HCT116 (cell line): ENCODE measurements around the gene OMP. TPM values are rescaled to one million over a fixed set of nuclear protein-coding genes. Genes with fewer than 3 reads are reported as not detected.

ENCODE experiments used
- ATAC-seq: fragments of 200-7000 bp; cut with Tn5 transposase; 2 replicates; pipeline ENCODE4 v1.9.1; 2020; ENCODE audit warnings: mild to moderate bottlenecking, moderate library complexity
- BruUV-seq: library from RNA; stranded (reverse); fragments of 400-500 nt; replicated peaks from 2 replicates; lab custom pipeline; 2021; lab: Mats Ljungman, UMichigan
- CTCF ChIA-PET: fragments of 300-600 bp; sonication (Branson Sonifier 250); formaldehyde crosslinking; loops from one replicate; lab custom pipeline; 2021; ENCODE audit warnings: antibody characterized with exemption; lab: Charles Lee
- POLR2A ChIA-PET: fragments of 300-600, 350-600 bp; sonication (Branson Sonifier 250); formaldehyde crosslinking; loops from one replicate; lab custom pipeline; 2021; ENCODE audit warnings: antibody characterized with exemption; lab: Charles Lee
- RAD21 ChIA-PET, 2 experiments: fragments of 300-600 bp; sonication (Branson Sonifier 250); formaldehyde crosslinking; loops; one replicate each; lab custom pipeline; 2023; ENCODE audit warnings: low total read pairs in 2 of 2; ENCODE audit not compliant: uncharacterized antibody in 2 of 2, unreplicated experiment in 2 of 2, low non-redundant PET in 1 of 2; lab: Charles Lee
- DNase-seq: peaks from one replicate; pipeline ENCODE4 v3.0.0-alpha.2; 2010; ENCODE audit warnings: low read depth, low spot score
- H2AFZ ChIP-seq: fragments of 200-600 bp; shearing (Covaris generic), sonication (generic); 2 replicates; pipeline ENCODE4 v1.6.1; 2017; ENCODE audit warnings: low read depth, mixed run types, mixed read lengths, antibody characterized with exemption, low read length; ENCODE audit not compliant: poor library complexity, severe bottlenecking
- H3K27ac ChIP-seq: 2 replicates; pipeline ENCODE4 v1.5.1; 2012; ENCODE audit warnings: low read depth, low read length
- H3K27me3 ChIP-seq: fragments of 200-600 bp; sonication (generic); 2 replicates; pipeline ENCODE4 v1.6.1; 2016; ENCODE audit warnings: mixed run types, low read length, mixed read lengths; ENCODE audit not compliant: insufficient read depth
- H3K36me3 ChIP-seq, 2 experiments: fragments of 200-500 bp in 1 of 2; fragments of 200-600 bp in 1 of 2; sonication (Bioruptor generic) in 1 of 2; sonication (generic) in 1 of 2; 2 replicates each; pipeline versions ENCODE4 v1.5.1 to v1.6.1; 2014 to 2016; ENCODE audit warnings: low read length in 2 of 2, inconsistent platforms in 1 of 2, mixed read lengths in 1 of 2, mixed run types in 1 of 2; ENCODE audit not compliant: insufficient read depth in 2 of 2, control insufficient read depth in 1 of 2
- H3K4me1 ChIP-seq, 2 experiments: fragments of 200-600 bp in 1 of 2; sonication (generic) in 1 of 2; 2 replicates each; pipeline versions ENCODE4 v1.5.1 to v1.6.1; 2012 to 2017; ENCODE audit warnings: low read length in 2 of 2, inconsistent platforms in 1 of 2, mild to moderate bottlenecking in 1 of 2, mixed read lengths in 1 of 2, mixed run types in 1 of 2, moderate library complexity in 1 of 2; ENCODE audit not compliant: insufficient read depth in 2 of 2, control insufficient read depth in 1 of 2
- H3K4me2 ChIP-seq: fragments of 200-600 bp; sonication (generic); 2 replicates; pipeline ENCODE4 v1.6.1; 2017; ENCODE audit warnings: mixed run types, low read length, mixed read lengths
- H3K4me3 ChIP-seq, 2 experiments: fragments of 200-600 bp in 1 of 2; sonication (generic) in 1 of 2; replicated peaks in 1 of 2; 2 replicates each; pipeline ENCODE4 v1.5.1; 2011 to 2016; ENCODE audit warnings: low read length in 2 of 2, control low read depth in 1 of 2, low read depth in 1 of 2, mild to moderate bottlenecking in 1 of 2, mixed read lengths in 1 of 2, mixed run types in 1 of 2
- H3K79me2 ChIP-seq: fragments of 200-600 bp; sonication (generic); 2 replicates; pipeline ENCODE4 v1.6.1; 2017; ENCODE audit warnings: mild to moderate bottlenecking, mixed run types, low read length, moderate library complexity, mixed read lengths; ENCODE audit not compliant: insufficient read depth
- H3K9ac ChIP-seq: fragments of 200-600 bp; sonication (generic); 2 replicates; pipeline ENCODE4 v1.6.1; 2016; ENCODE audit warnings: low read length, mixed read lengths
- H3K9me2 ChIP-seq: fragments of 200-600 bp; sonication (generic), shearing (Covaris generic); 2 replicates; pipeline ENCODE4 v1.6.1; 2017; ENCODE audit warnings: mixed run types, mild to moderate bottlenecking, moderate library complexity; ENCODE audit not compliant: insufficient read depth
- H3K9me3 ChIP-seq, 2 experiments: fragments of 200-500 bp in 1 of 2; fragments of 200-600 bp in 1 of 2; sonication (Bioruptor generic) in 1 of 2; sonication (generic) in 1 of 2; 2 replicates each; pipeline ENCODE4 v1.6.1; 2014 to 2017; ENCODE audit warnings: low read length in 2 of 2, mixed read lengths in 2 of 2, inconsistent platforms in 1 of 2, low read depth in 1 of 2, mild to moderate bottlenecking in 1 of 2, mixed run types in 1 of 2, moderate library complexity in 1 of 2; ENCODE audit not compliant: control insufficient read depth in 1 of 2, insufficient read depth in 1 of 2
- H4K20me1 ChIP-seq: fragments of 200-600 bp; sonication (generic), shearing (Covaris generic); 2 replicates; pipeline ENCODE4 v1.6.1; 2017; ENCODE audit warnings: mixed run types, mild to moderate bottlenecking, moderate library complexity; ENCODE audit not compliant: insufficient read depth
- ATF3 ChIP-seq: IDR thresholded peaks from 2 replicates; pipeline ENCODE4 v1.6.1; 2012
- CEBPB ChIP-seq: IDR thresholded peaks from 2 replicates; pipeline ENCODE4 v1.6.1; 2012; ENCODE audit warnings: low read depth
- EGR1 ChIP-seq: IDR thresholded peaks from 2 replicates; pipeline ENCODE4 v1.6.1; 2012; ENCODE audit warnings: low read depth
- EZH2phosphoT487 ChIP-seq: fragments of 200-600 bp; IDR thresholded peaks from 2 replicates; pipeline ENCODE4 v1.6.1; 2018; ENCODE audit warnings: antibody characterized with exemption, borderline replicate concordance
- FOSL1 ChIP-seq: IDR thresholded peaks from 2 replicates; pipeline ENCODE4 v1.6.1; 2012; ENCODE audit warnings: low read depth
- MAX ChIP-seq: IDR thresholded peaks from 2 replicates; pipeline ENCODE4 v1.6.1; 2012
- POLR2A ChIP-seq: IDR thresholded peaks from 2 replicates; pipeline ENCODE4 v1.7.0; 2011; ENCODE audit warnings: borderline replicate concordance; ENCODE audit not compliant: insufficient read depth, insufficient read length; ENCODE audit errors: extremely low read depth
- POLR2AphosphoS5 ChIP-seq: IDR thresholded peaks from 2 replicates; pipeline ENCODE4 v1.6.1; 2011; ENCODE audit warnings: mild to moderate bottlenecking, low read depth, low read length, moderate library complexity
- RAD21 ChIP-seq: IDR thresholded peaks from 2 replicates; pipeline ENCODE4 v1.6.1; 2012; ENCODE audit warnings: low read depth, mild to moderate bottlenecking
- REST ChIP-seq: IDR thresholded peaks from 2 replicates; pipeline ENCODE4 v1.6.1; 2012; ENCODE audit warnings: low read depth
- SIN3A ChIP-seq: IDR thresholded peaks from 2 replicates; pipeline ENCODE4 v1.6.1; 2012; ENCODE audit warnings: low read depth
- SP1 ChIP-seq: IDR thresholded peaks from 2 replicates; pipeline ENCODE4 v1.6.1; 2012; ENCODE audit warnings: low read depth
- SRF ChIP-seq: IDR thresholded peaks from 2 replicates; pipeline ENCODE4 v1.6.1; 2012; ENCODE audit warnings: low read depth
- ZBTB33 ChIP-seq: IDR thresholded peaks from 2 replicates; pipeline ENCODE4 v1.6.1; 2011; ENCODE audit warnings: mild to moderate bottlenecking, low read length, moderate library complexity; ENCODE audit not compliant: insufficient replicate concordance; ENCODE audit errors: extremely low read depth
- ZFX ChIP-seq: fragments of 450-650 bp; IDR thresholded peaks from 2 replicates; pipeline ENCODE4 v1.6.1; 2017
- intact Hi-C: fragments of 100-400 bp; cut with micrococcal nuclease; formaldehyde crosslinking; loops from 2 replicates; pipeline ENCODE4 v1.10.0; 2022
- total RNA-seq: library from RNA; stranded (reverse); gene quantifications from one replicate; pipeline ENCODE4 v1.2.1, GENCODE V29; 2021; ENCODE audit not compliant: unreplicated experiment
- TF ChIP-seq, protein P1 (sequence below), 3 experiments: fragments of 200-600 bp in 1 of 3; sonication (generic) in 1 of 3; IDR thresholded peaks in 2 of 3; conservative IDR thresholded peaks in 1 of 3; 2 replicates each; pipeline ENCODE4 v1.5.1; 2012 to 2017; ENCODE audit warnings: low read depth in 2 of 3, low read length in 2 of 3, antibody characterized with exemption in 1 of 3, borderline replicate concordance in 1 of 3, control low read depth in 1 of 3, mild to moderate bottlenecking in 1 of 3, mixed read lengths in 1 of 3, mixed run types in 1 of 3, moderate library complexity in 1 of 3; ENCODE audit not compliant: insufficient read depth in 1 of 3

Gene OMP
- total RNA-seq, 1 experiment from 2014 or later = not detected

- Histone ChIP-seq H3K9ac (no peak overlapping the region), H3K4me3 (no peak overlapping the region)
- TF ChIP-seq FOSL1 (no peak), SP1 (no peak), CEBPB (no peak), ATF3 (no peak), EZH2phosphoT487 (no peak), SIN3A (no peak), POLR2A (no peak), MAX (no peak), ZFX (no peak), POLR2AphosphoS5 (no peak), EGR1 (no peak), RAD21 (no peak), REST (no peak), ZBTB33 (no peak), SRF (no peak)
- TF ChIP-seq, protein P1, sequence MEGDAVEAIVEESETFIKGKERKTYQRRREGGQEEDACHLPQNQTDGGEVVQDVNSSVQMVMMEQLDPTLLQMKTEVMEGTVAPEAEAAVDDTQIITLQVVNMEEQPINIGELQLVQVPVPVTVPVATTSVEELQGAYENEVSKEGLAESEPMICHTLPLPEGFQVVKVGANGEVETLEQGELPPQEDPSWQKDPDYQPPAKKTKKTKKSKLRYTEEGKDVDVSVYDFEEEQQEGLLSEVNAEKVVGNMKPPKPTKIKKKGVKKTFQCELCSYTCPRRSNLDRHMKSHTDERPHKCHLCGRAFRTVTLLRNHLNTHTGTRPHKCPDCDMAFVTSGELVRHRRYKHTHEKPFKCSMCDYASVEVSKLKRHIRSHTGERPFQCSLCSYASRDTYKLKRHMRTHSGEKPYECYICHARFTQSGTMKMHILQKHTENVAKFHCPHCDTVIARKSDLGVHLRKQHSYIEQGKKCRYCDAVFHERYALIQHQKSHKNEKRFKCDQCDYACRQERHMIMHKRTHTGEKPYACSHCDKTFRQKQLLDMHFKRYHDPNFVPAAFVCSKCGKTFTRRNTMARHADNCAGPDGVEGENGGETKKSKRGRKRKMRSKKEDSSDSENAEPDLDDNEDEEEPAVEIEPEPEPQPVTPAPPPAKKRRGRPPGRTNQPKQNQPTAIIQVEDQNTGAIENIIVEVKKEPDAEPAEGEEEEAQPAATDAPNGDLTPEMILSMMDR (IDR thresholded peaks at IDR 0.05 in 2 of 3, conservative IDR thresholded peaks at IDR 0.05 in 1 of 3; ENCODE audit: borderline replicate concordance in 1 of 3, insufficient read depth in 1 of 3, low read depth in 2 of 3, low read length in 2 of 3) = no peak
- TF ChIP-seq, all 23 proteins: peak for 0
- Histone ChIP-seq H3K4me1 (peaks cover 30 to 44% of the 10 kb centered on the region in 2 experiments), H3K36me3 (no peaks in the 10 kb centered on the region), H3K9me3 (no peaks in the 10 kb centered on the region), H3K27ac (no peak overlapping the region), H3K27me3 (no peaks in the 10 kb centered on the region), H3K79me2 (no peaks in the 10 kb centered on the region), H3K4me2 (no peak overlapping the region), H4K20me1 (no peaks in the 10 kb centered on the region), H2AFZ (no peak overlapping the region), H3K9me2 (no peaks in the 10 kb centered on the region)
- POLR2A ChIA-PET = no interaction called here
- CTCF ChIA-PET = no interaction called here
- intact Hi-C loops = no loop called here
- DNase-seq (no peak), ATAC-seq (no peak)
- RAD21 ChIA-PET = no interaction called here
- BruUV-seq = no TSS peak
These were observed 31.6 kb upstream of the OMP start for GRCh38 chr11:77071077-77071476.
